OCI-M2 (cell line): ENCODE results near the gene C18orf54.
"Not testable (repeated sequence)": the region's sequence is repeated elsewhere in the genome, so short reads cannot be mapped to it uniquely, and the experiment has no call there.

Experiments used
- DNase-seq: peaks from one replicate; lab custom pipeline; 2025; ENCODE audit not compliant: unreplicated experiment; lab: John Stamatoyannopoulos, UW

C18orf54 gene

DNA sequence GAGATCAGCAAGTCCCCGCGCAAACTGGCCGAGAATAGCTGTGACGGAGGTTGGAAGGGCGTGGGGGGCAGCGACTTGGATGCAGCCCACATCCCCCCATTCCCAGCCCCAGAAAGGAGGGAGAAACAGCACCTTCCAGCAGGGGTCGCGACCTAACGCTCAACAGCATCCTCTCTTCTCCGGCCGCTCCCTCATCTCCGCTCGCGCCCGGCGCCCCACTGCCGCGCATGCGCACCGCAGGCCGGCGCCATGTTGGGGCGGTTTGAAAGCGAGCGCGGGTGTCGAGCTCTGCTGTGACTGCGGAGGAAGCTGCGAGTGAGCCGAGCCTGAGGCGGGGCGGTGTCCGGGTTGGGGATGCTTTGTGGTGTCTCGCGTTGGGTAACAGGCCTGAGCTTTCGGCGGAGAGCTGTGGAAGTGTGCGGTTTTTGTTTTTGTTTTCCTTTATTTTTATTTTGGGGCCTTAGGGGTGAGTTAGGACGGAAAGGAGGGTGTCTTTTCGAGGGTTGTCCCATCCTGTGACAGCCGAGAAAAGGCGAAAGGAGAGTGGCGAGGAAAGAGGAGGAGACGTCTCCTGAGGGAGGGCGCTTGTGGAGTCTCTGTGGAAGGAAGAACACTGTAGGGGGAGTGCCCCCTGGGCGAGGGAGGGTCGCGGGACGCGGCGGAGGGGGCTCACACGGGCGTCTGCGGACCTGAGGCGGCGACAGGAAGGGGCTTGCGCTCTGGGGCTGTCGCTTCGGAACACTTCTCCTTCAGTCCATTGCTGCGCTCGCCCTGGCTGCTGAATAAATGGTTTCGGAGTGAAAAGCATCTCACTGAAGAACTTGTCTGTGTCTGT is at the start of gene C18orf54, which contains the start of gene STARD6:
Gene C18orf54 (plus strand): TSS at position 247 of the 835 bp plus-strand sequence. CDS start 2,667 bp downstream, outside the sequence.
Gene STARD6 (minus strand): TSS at position 199 of the 835 bp plus-strand sequence. CDS start 3,285 bp downstream, outside the sequence.
- peak; percentile 46 for DNase-seq

DNA sequence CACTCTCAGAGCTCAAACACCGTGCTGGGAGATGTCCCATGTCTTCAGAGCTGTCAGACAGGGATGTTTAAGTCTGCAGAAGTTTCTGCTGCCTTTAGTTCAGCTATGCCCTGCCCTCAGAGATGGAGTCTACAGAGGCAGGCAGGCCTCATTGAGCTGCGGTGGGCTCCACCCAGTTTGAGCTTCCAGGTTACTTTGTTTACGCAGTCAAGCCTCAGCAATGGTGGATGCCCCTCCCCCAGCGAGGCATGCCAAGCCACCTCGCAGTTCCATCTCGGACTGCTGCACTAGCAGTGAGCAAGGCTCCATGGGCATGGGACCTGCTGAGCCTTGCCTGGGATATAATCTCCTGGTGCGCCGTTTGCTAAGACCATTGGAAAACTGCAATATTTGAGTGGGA is 48.1 kb upstream of the C18orf54 start:
- DNase-seq = not testable (repeated sequence)

DNA sequence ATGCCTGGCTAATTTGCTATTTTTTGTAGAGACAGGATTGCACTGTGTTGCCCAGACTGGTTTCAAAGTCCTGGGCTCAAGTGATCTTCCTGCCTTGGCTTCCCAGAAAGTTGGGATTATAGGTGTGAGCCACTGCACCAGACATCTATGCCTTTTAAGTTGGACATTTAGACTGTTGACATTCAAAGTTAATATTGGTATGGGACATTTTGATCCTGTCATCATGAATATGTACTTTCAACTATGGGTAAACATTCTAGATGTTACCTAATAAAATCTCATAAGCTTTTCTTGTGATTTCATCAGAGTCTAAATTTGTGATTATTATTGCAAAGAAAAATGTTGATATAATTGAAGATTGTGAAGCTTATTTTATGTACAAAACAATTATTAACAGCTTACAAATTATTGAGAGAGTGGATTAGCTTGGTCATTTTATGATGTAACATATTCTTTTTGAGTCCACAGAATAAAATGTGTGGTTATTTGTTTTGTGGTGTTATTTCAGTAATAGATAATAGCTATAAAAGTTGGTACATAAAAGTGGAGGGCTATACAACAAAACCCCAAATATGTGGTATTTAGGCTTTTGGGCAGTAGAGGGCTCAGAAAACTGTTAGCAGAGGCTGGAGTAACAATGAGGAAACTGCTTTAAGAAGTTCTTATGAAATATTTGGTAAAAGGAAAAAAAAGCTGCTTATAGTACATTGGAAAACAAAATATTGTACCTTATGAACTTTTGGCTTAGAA is 41.5 kb upstream of the C18orf54 start:
- DNase-seq = no peak

DNA sequence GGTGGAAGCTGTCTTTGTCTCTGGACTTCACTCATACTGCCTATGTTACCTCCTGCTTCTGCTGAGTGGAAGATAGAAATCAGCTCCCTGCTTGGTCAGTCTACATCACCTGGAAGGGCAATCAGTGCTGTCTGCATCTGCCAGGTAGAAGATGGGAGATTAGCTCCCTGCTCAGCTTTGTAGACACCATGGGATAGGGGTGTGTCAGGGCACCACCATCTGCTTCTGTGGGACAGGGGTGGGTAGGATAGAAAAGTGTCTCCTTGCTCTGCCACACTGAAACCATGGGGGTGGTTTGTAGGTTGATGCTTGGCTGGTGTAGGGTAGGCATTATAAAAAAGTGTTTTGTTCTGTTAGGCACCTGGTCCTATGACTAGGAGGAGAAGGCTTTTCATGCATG is 34.1 kb upstream of the C18orf54 start:
- DNase-seq = no peak

DNA sequence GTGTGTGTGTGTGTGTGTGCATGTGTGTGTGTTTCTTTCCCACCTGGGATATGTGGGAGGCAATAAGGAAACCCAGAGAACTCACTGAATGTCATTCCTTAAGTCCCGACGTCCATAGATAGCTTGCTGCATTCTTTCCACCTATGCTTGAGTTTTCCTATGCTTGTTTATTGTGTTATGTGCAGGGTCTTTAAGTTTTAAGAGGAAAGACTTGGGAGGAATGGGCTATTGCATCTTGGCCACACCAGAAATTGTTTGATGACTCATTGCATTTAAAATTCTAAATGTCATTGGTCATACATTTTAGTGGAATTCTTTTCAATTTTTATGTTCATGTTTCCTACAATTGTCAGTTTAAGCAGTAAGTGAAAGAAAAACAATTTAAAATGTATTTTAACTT is 33.7 kb upstream of the C18orf54 start:
- no peak for DNase-seq

DNA sequence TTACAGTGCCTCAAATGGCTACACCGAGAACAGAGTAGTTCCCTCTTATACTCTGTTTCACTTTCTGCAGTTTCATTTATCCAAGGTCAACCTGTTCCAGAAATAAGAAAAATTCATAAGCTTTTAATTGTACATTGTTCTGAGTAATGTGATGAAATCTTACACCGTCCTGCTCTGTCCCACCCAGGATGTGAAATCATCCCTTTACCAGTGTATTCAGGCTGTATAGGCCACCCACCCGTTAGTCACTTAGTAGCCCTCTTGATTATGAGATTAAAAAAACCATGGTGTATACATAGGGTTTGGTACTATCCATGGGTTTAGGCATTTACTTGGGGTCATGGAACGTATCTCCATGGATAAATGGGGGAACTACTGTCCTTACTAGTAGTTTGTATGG is 29.9 kb upstream of the C18orf54 start:
- no peak for DNase-seq

DNA sequence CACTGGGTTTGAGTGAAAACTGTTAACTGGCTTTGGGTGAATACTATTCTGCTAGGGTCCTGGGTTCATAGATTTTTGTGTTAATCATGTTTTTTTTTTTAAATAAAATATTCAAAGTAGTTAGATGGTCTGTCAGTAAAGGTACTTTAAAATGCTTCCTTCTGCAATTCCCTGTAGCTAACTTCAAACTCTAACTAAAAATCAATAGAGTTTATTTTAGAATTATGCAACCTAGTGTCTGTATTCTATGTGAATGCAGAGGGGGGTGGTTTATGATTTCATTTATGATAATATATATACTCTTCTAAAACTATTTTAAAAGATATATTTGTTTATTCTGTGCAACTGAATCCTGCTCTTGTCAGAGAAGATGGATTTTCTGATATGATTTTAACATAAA is 27.9 kb upstream of the C18orf54 start:
- no peak for DNase-seq

DNA sequence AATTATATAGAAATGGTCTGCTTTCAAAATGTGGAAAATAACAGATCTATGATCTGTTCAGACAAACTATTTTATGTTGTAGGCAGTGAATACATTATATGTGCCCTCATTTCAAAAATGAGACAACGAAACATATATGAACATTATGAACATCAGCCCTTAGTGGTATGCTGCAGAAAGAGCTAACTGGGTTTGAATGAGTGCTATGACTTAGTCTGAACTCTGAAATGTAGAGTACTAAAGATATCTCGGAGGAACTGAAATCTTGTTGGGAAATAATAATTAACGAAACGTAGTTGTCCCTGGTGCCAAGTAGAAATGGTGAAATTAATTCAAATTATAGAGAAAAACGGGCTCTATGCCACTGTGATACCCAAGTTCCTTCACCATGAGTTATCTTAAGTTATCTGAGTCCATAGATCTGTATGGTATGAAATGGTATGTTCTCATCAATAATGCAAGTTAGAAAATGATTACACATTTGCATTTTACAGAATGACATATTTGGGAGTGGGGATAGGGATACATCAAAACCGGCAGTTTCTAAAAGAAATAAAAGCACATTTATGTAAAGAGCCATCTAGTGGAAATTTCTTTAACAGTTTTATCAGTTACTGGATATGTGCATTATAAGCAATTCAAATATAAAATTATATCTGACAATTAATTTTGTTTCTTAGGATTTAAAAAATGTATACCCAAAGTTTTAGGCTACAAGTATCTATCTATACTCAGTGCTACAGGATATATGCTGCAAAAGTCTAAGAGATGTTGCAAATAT is 26.7 kb upstream of the C18orf54 start:
- DNase-seq = no peak

DNA sequence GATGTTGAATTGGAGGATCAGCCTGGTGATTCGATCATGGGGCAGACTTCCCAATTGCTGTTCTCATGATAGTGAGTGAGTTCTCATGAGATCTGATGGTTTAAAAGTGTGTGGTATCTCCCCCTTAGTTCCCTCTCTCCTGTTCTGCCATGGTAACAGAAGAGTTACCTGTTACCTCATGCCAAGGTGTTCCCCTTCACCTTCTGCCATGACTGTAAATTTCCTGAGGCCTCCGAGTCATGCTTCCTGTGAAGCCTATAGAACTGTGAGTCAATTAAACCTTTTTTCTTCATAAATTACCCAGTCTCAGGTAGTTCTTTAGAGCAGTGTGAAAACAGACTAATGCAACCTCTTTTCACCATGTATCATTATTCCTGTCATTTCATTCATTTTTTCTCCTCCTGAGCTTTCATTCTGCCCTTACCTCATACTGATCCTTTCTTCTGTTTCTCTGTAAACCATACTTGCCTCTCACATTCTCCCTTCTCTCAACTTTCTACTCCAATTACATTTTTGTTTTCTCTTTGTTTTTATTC is 22.0 kb upstream of the C18orf54 start:
- no peak for DNase-seq

DNA sequence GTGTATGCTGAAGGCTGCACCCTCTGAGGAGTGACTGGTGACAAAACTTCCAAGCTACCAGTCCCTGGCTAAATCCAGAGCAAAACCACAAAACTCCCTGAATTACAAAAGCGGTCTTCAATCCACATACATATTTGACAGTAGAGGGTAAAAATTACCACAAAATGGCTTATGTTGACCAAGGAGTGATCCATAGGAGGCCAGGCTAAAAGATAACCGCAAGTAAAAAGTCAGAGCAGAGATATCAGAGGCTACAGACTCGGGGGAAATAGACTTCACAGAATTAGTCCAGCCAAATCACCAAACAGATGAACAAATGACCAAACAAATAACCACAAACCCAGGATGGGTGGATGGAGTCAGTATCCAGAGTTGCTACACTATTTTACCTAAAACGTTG is 19.5 kb upstream of the C18orf54 start:
- no peak for DNase-seq

DNA sequence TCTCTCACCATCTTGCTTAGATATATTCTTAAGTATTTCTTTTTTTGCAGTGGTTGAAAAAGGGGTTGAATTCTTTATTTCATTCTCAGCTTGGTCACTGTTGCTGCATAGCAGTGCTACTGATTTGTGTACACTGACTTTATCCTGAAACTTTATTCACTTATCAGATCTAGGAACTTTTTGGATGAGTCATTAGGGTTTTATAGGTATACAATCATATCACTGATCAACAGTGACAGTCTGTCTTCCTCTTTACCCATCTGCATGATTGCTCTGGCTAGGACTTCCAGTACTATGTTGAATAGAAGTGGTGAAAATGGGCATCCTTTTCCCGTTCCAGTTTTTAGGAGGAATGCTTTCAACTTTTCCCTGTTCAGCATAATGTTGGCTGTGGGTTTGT is 6.5 kb upstream of the C18orf54 start:
- DNase-seq = no peak

DNA sequence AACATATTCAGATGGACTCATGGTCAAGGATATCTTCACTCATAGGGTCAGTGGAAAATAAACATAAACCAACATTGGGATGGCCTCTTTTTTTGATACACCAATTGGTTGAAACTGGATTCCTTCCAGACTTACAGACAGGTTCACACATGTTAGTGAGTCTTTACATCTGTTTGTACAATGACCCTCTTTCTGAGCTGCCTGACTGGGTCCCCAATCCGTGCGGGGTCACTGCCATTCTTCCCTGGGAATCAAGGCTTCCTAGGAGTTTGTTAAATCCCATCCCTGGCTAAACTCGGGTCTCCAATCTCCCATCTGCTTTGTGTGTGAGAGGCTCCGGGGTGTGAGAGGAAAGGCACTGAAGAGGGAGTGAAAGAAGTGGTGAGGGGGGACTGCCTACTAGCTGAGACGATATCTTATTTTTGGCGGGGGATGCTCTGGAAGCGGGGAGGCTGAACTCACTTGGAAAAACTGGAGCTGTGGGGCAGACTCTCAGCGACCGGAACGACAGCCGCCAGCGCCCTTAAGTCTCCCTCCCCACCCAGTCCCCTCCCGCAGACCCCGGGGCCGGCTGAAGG is 535 bp upstream of the C18orf54 start:
- DNase-seq = no peak

DNA sequence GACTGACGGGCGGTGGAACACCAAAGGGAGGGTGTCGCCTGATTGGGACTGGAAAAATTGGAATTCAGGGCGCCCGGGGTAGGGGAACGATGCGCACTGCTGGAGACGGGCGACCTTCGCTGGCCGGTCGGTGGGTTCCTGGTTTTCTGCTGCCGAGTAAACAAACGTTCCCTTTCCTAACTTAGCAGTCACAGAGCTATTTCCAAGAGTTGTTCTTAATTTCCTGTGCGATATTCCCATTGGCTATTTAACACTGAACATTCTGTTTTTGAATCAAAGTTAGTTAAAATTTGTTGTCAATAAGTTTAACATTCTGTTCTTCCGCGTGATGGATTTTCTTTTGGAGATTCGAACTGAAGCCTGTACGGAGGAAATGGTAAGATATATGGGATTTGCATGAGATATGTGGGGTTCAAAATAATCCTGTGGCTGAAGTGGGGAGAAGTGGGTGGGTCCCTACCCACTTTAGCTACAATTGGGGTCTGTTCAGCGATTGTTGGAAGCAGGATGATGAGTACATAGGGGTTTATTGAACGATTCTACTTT is 862 bp downstream of the C18orf54 start:
- no peak for DNase-seq

DNA sequence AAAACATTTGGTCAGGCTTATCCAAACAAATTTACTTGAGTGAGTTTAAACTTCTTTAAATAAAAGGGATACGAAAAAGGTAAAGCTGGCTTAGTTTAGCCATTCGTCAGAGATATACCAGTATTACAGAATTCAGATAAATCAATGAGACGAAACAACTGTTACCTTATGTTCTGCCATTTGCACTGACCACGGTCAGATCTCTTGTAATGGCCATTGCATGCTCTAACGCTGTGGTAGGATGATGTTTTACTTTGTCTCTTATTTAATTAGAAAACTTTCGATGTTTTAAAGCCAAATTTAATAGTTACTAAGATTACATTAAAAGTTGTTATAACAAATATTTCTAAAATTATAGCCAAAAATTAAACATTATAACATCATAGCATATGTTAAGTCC is 1.5 kb downstream of the C18orf54 start:
- DNase-seq = no peak

DNA sequence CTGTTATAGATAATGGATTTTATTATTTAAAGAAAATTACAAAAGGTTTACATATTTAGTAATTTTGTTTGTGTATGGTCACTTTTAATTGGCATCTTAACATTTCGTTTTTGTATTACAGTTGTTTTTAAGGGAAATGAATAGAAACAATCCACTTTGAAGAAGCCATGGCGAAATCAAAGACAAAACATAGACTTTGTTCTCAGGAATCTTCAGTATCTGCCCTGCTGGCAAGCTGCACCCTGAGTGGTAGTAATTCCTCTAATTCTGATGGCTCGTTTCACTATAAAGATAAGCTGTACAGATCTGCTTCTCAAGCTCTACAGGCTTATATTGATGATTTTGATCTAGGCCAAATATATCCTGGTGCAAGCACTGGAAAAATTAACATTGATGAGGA is 2.7 kb downstream of the C18orf54 start:
- DNase-seq = no peak

DNA sequence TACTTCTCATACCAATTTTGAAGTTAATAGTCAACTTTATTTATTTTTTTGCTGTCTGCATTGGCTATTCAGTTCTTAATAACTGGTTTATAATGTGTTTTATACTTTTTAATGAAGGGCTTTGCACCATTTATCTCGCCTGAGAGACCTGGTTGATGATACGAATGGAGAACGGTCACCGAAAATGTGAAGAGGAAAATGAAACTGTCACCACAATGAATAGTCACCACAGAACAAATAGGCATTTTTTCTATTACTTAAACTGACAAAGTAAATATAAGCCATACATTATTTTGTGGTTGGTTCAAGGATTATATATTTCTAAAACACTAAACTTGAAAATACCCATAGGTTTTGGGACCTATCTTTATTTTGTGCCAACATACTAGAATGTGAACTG is 20.4 kb downstream of the C18orf54 start:
- no peak for DNase-seq

DNA sequence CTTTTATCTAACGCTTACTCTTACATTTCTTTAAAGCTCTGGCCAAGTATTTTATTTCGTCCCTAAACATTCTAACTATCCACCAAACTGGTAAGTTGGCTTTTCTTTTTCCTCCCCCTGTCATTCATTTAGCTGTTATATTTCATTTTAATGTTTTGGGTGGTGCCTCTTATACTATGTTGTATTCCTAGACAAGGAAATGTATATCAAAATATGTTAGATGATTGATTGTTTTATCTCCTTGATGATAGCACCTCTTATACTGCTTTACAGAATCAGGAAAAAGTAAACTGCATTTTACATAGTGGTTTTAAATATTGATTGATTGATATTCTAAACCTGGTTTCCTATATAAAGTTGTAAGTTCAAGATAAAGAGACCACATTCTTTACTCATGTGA is 23.9 kb downstream of the C18orf54 start:
- DNase-seq = no peak

DNA sequence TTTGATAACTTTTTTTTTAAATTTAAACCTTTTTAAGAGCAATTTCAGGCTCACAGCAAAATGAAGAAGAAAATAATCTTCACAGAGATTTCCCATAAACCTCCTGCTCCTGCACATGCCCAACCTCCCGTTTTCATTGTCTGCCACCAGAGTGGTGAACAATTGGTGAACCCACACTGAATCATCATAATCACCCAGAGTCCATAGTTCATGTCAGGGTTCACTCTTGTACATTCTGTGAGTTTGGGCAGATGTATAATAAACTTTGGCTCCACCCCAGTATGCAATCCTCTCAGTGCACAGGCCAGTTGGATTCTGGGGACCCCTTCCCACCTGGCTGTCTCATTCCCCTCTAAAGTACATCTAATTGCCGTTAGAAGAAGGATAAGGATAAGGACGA is 24.4 kb downstream of the C18orf54 start:
- no peak for DNase-seq

DNA sequence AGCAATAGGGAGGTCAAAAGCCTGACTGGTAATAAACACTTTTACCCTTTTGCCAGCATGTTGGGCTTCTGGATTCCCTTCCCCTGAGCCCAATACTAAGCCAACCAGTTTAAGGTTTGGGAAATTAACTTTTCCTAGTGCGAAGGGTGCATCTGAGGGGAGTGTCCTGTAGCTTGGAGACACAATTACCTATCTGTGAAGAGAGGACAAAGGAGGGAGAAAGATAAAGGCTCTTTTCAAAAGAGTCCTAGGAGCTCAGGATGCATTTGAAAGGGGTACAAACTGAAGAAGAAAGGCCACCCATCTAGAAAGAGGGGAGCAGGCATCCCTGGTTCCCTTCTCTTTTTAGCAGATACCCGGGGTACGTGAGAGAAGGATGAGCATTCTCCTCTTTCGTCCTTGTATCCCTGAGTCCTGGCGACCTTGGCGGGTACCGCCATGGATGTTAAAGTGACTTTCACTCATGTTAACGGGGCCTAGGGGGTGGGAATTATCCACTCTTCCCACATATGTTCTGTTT is 25.1 kb downstream of the C18orf54 start:
- no peak for DNase-seq

DNA sequence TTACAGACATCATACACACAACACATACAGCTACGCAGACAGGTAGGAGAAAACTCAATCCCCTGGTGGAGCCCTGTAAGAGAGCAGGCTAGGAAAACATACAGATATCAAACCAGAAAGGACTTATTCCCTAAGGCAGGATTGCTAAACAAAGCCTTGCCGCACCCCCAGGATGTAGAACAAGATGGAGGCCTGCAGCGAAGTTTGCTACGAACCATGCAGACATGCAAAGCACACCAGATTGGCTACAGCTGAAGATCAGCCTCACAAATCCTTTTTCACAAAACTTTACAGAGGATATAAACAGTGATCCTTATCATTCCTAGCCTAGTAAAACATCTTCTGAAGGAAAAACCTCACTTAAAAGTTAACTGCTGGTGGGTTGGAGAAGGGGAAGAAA is 28.3 kb downstream of the C18orf54 start:
- DNase-seq = no peak
